GM12878 (cell line): ENCODE measurements around the gene EGFL8. TPM values are rescaled to one million over a fixed set of nuclear protein-coding genes. Genes with fewer than 3 reads are reported as not detected.

ENCODE experiments used
- ASH2L ChIP-seq: fragments of 300-600, 200-600 bp; sonication (generic); IDR thresholded peaks from 2 replicates; pipeline ENCODE4 v1.6.1; 2017; ENCODE audit warnings: low read depth, mild to moderate bottlenecking, borderline replicate concordance
- BHLHE40 ChIP-seq, 2 experiments: fragments of 450-650 bp in 1 of 2; IDR thresholded peaks; 2 replicates each; pipeline ENCODE4 v1.6.1; 2011 to 2017; ENCODE audit warnings: low read depth in 2 of 2, borderline replicate concordance in 1 of 2, improper control_type of control experiment in 1 of 2, low read length in 1 of 2, mild to moderate bottlenecking in 1 of 2
- BMI1 ChIP-seq: fragments of 450-650 bp; IDR thresholded peaks from 2 replicates; pipeline ENCODE4 v1.6.1; 2016; ENCODE audit warnings: mild to moderate bottlenecking, moderate library complexity, borderline replicate concordance
- GABPA ChIP-seq: IDR thresholded peaks from 2 replicates; pipeline ENCODE4 v1.6.1; 2014; ENCODE audit warnings: antibody characterized with exemption, low read depth, mild to moderate bottlenecking, inconsistent platforms
- JUNB ChIP-seq: IDR thresholded peaks from 2 replicates; pipeline ENCODE4 v1.6.1; 2016; ENCODE audit warnings: antibody characterized with exemption, mild to moderate bottlenecking
- MEF2A ChIP-seq: IDR thresholded peaks from 2 replicates; pipeline ENCODE4 v1.6.1; 2011; ENCODE audit warnings: low read depth, mild to moderate bottlenecking, low read length, moderate library complexity; ENCODE audit not compliant: insufficient read depth
- MEF2B ChIP-seq: fragments of 450-650 bp; IDR thresholded peaks from 2 replicates; pipeline ENCODE4 v1.6.1; 2018; ENCODE audit warnings: mild to moderate bottlenecking, moderate library complexity; ENCODE audit not compliant: partially characterized antibody, poor library complexity, severe bottlenecking
- SREBF2 ChIP-seq: IDR thresholded peaks from 2 replicates; pipeline ENCODE4 v1.6.1; 2012; ENCODE audit warnings: mild to moderate bottlenecking, low read length
- SRF ChIP-seq, 2 experiments: IDR thresholded peaks; 2 replicates each; pipeline ENCODE4 v1.6.1; 2011; ENCODE audit warnings: low read depth in 2 of 2, low read length in 2 of 2, mild to moderate bottlenecking in 1 of 2, moderate library complexity in 1 of 2
- SUZ12 ChIP-seq: fragments of 200-600 bp; sonication (generic); IDR thresholded peaks from one replicate; pipeline ENCODE4 v1.6.1; 2018; ENCODE audit warnings: antibody characterized with exemption, mild to moderate bottlenecking; ENCODE audit not compliant: unreplicated experiment
- TBL1XR1 ChIP-seq: IDR thresholded peaks from 2 replicates; pipeline ENCODE4 v1.6.1; 2012; ENCODE audit warnings: low read depth, low read length, improper control_type of control experiment
- TCF3 ChIP-seq: IDR thresholded peaks from 2 replicates; pipeline ENCODE4 v1.6.1; 2012; ENCODE audit warnings: low read depth, mild to moderate bottlenecking, low read length, borderline replicate concordance; ENCODE audit not compliant: insufficient read depth
- ZNF687 ChIP-seq: fragments of 450-650 bp; IDR thresholded peaks from 2 replicates; pipeline ENCODE4 v1.6.1; 2017; ENCODE audit warnings: mild to moderate bottlenecking, moderate library complexity
- polyA plus RNA-seq, 11 experiments: library from polyadenylated mRNA; depleted of rRNA in 4 of 11; unstranded in 6 of 11; stranded (reverse) in 5 of 11; fragments of >200 nt; fragmentation: Nextera tagmentation in 4 of 11; fragmentation: Illumina TruSeq in 1 of 11; extraction: Ambion mirVana in 4 of 11; extraction: Trizol in 1 of 11; gene quantifications; 1 replicate in 1 of 11; 2 replicates in 10 of 11; pipeline versions ENCODE4 v1.2.1 to v1.2.3, GENCODE V29; 2011 to 2016; ENCODE audit warnings: inconsistent platforms in 2 of 11, missing spikeins in 2 of 11, low read depth in 1 of 11
- total RNA-seq, 4 experiments: library from RNA; depleted of rRNA in 3 of 4; stranded (reverse); fragments of >200 nt in 3 of 4; fragmentation: Illumina TruSeq in 1 of 4; extraction: Trizol in 1 of 4; gene quantifications; 2 replicates each; pipeline versions ENCODE4 v1.2.1 to v1.2.3, GENCODE V29; 2013 to 2021
- TF ChIP-seq, protein P1 (sequence below): IDR thresholded peaks from 2 replicates; pipeline ENCODE4 v1.6.1; 2012; ENCODE audit warnings: low read depth, low read length, improper control_type of control experiment
- TF ChIP-seq, protein P2 (sequence below): fragments of 450-650 bp; IDR thresholded peaks from 2 replicates; pipeline ENCODE4 v1.6.1; 2018; ENCODE audit warnings: borderline replicate concordance, mild to moderate bottlenecking; ENCODE audit not compliant: partially characterized antibody
- TF ChIP-seq, protein P3 (sequence below): IDR thresholded peaks from 2 replicates; pipeline ENCODE4 v1.6.1; 2011; ENCODE audit warnings: low read depth, low read length, improper control_type of control experiment, borderline replicate concordance

EGFL8 gene
- total and polyA plus RNA-seq, 10 of the 15 experiments (the other 5 are each of a cell fraction or from before 2014, with no cell fraction given): 0.07 to 3.5 (median 1.4) TPM

- TF ChIP-seq ZNF687 (no peak), SREBF2 (no peak), SUZ12 (no peak), SRF (IDR thresholded peaks at IDR 0.05; ENCODE audit: low read depth in 2 of 2, low read length in 2 of 2) (no peak), BMI1 (no peak), GABPA (no peak), ASH2L (no peak), TCF3 (no peak), JUNB (no peak), TBL1XR1 (no peak), BHLHE40 (IDR thresholded peaks at IDR 0.05; ENCODE audit: borderline replicate concordance in 1 of 2, low read depth in 2 of 2, low read length in 1 of 2) (no peak), MEF2B (no peak), MEF2A (no peak)
- TF ChIP-seq, protein P1, sequence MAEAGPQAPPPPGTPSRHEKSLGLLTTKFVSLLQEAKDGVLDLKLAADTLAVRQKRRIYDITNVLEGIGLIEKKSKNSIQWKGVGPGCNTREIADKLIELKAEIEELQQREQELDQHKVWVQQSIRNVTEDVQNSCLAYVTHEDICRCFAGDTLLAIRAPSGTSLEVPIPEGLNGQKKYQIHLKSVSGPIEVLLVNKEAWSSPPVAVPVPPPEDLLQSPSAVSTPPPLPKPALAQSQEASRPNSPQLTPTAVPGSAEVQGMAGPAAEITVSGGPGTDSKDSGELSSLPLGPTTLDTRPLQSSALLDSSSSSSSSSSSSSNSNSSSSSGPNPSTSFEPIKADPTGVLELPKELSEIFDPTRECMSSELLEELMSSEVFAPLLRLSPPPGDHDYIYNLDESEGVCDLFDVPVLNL: no peak
- TF ChIP-seq, protein P2, sequence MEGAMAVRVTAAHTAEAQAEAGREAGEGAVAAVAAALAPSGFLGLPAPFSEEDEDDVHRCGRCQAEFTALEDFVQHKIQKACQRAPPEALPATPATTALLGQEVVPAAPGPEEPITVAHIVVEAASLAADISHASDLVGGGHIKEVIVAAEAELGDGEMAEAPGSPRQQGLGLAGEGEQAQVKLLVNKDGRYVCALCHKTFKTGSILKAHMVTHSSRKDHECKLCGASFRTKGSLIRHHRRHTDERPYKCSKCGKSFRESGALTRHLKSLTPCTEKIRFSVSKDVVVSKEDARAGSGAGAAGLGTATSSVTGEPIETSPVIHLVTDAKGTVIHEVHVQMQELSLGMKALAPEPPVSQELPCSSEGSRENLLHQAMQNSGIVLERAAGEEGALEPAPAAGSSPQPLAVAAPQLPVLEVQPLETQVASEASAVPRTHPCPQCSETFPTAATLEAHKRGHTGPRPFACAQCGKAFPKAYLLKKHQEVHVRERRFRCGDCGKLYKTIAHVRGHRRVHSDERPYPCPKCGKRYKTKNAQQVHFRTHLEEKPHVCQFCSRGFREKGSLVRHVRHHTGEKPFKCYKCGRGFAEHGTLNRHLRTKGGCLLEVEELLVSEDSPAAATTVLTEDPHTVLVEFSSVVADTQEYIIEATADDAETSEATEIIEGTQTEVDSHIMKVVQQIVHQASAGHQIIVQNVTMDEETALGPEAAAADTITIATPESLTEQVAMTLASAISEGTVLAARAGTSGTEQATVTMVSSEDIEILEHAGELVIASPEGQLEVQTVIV: no peak
- TF ChIP-seq, protein P3, sequence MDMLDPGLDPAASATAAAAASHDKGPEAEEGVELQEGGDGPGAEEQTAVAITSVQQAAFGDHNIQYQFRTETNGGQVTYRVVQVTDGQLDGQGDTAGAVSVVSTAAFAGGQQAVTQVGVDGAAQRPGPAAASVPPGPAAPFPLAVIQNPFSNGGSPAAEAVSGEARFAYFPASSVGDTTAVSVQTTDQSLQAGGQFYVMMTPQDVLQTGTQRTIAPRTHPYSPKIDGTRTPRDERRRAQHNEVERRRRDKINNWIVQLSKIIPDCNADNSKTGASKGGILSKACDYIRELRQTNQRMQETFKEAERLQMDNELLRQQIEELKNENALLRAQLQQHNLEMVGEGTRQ: no peak
Observed at GRCh38 chr6:32194825-32195651, 30.6 kb downstream of the EGFL8 start (continued).
